Germinal center (tissue), 1 donor: ENCODE results near the gene ROR2.

Experiments used
- DNase-seq: peaks from one replicate; pipeline ENCODE4 v3.0.0; 2012; ENCODE audit warnings: mixed read lengths, low spot score

The ROR2 gene

GRCh38 chr9:91680106-91680505, 269.9 kb downstream of the ROR2 start:
- DNase-seq = no peak

- DNase-seq = no peak
Observed at GRCh38 chr9:91678807-91679580, 271.0 kb downstream of the ROR2 start.

GRCh38 chr9:91677822-91678436, 272.1 kb downstream of the ROR2 start:
- no peak for DNase-seq

GRCh38 chr9:91677331-91677730, 272.7 kb downstream of the ROR2 start:
- no peak for DNase-seq

GRCh38 chr9:91676046-91676445, 274.0 kb downstream of the ROR2 start:
- no peak for DNase-seq

GRCh38 chr9:91664663-91665062, 285.4 kb downstream of the ROR2 start:
- DNase-seq = no peak

GRCh38 chr9:91663858-91664257, 286.2 kb downstream of the ROR2 start:
- DNase-seq = no peak

- DNase-seq = no peak
Observed at GRCh38 chr9:91661451-91661850, 288.6 kb downstream of the ROR2 start.

GRCh38 chr9:91660521-91660920, 289.5 kb downstream of the ROR2 start:
- DNase-seq = no peak

GRCh38 chr9:91659529-91660495, 290.2 kb downstream of the ROR2 start:
- DNase-seq = no peak

GRCh38 chr9:91658513-91659105, 291.4 kb downstream of the ROR2 start:
- peak; percentile 14 for DNase-seq

- no peak for DNase-seq
Observed at GRCh38 chr9:91657501-91657900, 292.5 kb downstream of the ROR2 start.

GRCh38 chr9:91655658-91656057, 294.4 kb downstream of the ROR2 start:
- no peak for DNase-seq

- DNase-seq = no peak
Observed at GRCh38 chr9:91655215-91655614, 294.8 kb downstream of the ROR2 start.

GRCh38 chr9:91654527-91654926, 295.5 kb downstream of the ROR2 start:
- DNase-seq = no peak

GRCh38 chr9:91647371-91647770, 302.7 kb downstream of the ROR2 start:
- no peak for DNase-seq

- no peak for DNase-seq
Observed at GRCh38 chr9:91646702-91647101, 303.3 kb downstream of the ROR2 start.

GRCh38 chr9:91644433-91644832, 305.6 kb downstream of the ROR2 start:
- no peak for DNase-seq

GRCh38 chr9:91643481-91644077, 306.4 kb downstream of the ROR2 start:
- DNase-seq = no peak

GRCh38 chr9:91642771-91643170, 307.3 kb downstream of the ROR2 start:
- no peak for DNase-seq

- DNase-seq = no peak
Observed at GRCh38 chr9:91640428-91640827, 309.6 kb downstream of the ROR2 start.

- DNase-seq = no peak
Observed at GRCh38 chr9:91639054-91639453, 311.0 kb downstream of the ROR2 start.
